Prostate gland (tissue), 1 donor: ENCODE data around the gene IRAG1.

Experiments used
- POLR2A ChIP-seq: fragments of 450-650 bp; IDR thresholded peaks from one replicate; pipeline ENCODE4 v1.6.1; 2016; ENCODE audit warnings: antibody characterized with exemption, mild to moderate bottlenecking
- POLR2AphosphoS5 ChIP-seq: sonication (generic); formaldehyde crosslinking; IDR thresholded peaks from one replicate; pipeline ENCODE4 v1.6.1; 2017; ENCODE audit warnings: antibody characterized with exemption

DNA sequence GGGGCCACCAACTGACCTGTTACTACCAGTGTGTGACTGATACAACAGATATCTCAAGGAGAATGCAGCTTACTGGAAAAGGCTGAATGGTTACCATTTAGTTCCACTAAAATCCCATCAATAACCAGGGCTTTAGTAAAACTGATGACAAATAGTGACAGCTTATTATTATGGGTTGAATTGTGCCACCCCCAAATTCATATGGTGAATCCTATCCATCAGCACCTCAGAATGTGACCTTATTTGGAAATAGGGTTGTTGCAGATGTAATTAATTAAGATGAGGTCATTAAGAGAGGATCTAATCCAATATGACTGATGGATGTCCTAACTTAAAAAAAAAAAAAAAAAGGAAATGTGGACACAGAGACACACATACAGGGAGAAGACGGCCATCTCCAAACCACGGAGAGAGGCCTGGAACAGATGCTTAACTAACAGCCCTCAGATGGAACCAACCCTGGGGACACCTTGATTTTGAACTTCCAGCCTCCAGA is 27.4 kb upstream of the IRAG1 start:
- TF ChIP-seq POLR2AphosphoS5 (no peak), POLR2A (no peak)
